Measurements from ENCODE around the gene BABAM2. TPM values are rescaled to one million over a fixed set of nuclear protein-coding genes. Genes with fewer than 3 reads are reported as not detected.

The BABAM2 gene
- total RNA-seq, 4 donors from 2014 or later, result 57.2 to 72.2 (median 67.5) TPM

- in situ Hi-C loops (cut with MboI; ENCODE audit: low sequenced_read_pairs in 4 of 4), result no loop called here
- TF ChIP-seq CTCF (IDR thresholded peaks at IDR 0.05 in 4 of 5, conservative IDR thresholded peaks at IDR 0.05 in 1 of 5) (no peak), POLR2A (IDR thresholded peaks at IDR 0.05) (no peak)
- ATAC-seq, result no peak
These were observed 237.9 kb downstream of the BABAM2 start for GRCh38 chr2:28128281-28128950.

GRCh38 chr2:28129955-28130695 is 239.6 kb downstream of the BABAM2 start:
- H3K4me3 ChIP-seq, result no peak overlapping the region
- H3K9me3 ChIP-seq, result no peaks in the 10 kb centered on the region
- no peak for TF ChIP-seq POLR2A (IDR thresholded peaks at IDR 0.05)
- TF ChIP-seq CTCF (IDR thresholded peaks at IDR 0.05 in 4 of 5, conservative IDR thresholded peaks at IDR 0.05 in 1 of 5), result no peak
- no peak for DNase-seq
- intact Hi-C loops (cut with DNase I; ENCODE audit: low total_unique reads) (no loop called here), in situ Hi-C loops (cut with MboI; ENCODE audit: low sequenced_read_pairs in 4 of 4) (no loop called here)
- peaks cover 11 to 16% of the 10 kb centered on the region in 2 donors for H3K4me1 ChIP-seq
- H3K27me3 ChIP-seq, result no peaks in the 10 kb centered on the region
- no peaks in the 10 kb centered on the region for H3K36me3 ChIP-seq
- ATAC-seq, result no peak
- H3K27ac ChIP-seq, result no peak overlapping the region

More at GRCh38 chr2:28128281-28128950, 237.9 kb downstream of the BABAM2 start:
- H3K27ac ChIP-seq, result no peak overlapping the region
- intact Hi-C loops (cut with DNase I; ENCODE audit: low total_unique reads), result no loop called here
- H3K4me1 ChIP-seq, result peaks cover 2 to 3% of the 10 kb centered on the region in 2 donors
- H3K27me3 ChIP-seq, result no peaks in the 10 kb centered on the region
- no peak for DNase-seq
- no peaks in the 10 kb centered on the region for H3K9me3 ChIP-seq
- no peaks in the 10 kb centered on the region for H3K36me3 ChIP-seq
- no peak overlapping the region for H3K4me3 ChIP-seq

- peaks cover 31 to 36% of the 10 kb centered on the region in 2 donors for H3K4me1 ChIP-seq
- peak overlapping the region in 1 of 4 donors; percentile 41 for H3K27ac ChIP-seq
- no peaks in the 10 kb centered on the region for H3K36me3 ChIP-seq
- no peaks in the 10 kb centered on the region for H3K27me3 ChIP-seq
- TF ChIP-seq POLR2A (IDR thresholded peaks at IDR 0.05), result no peak
- TF ChIP-seq CTCF (IDR thresholded peaks at IDR 0.05 in 4 of 5, conservative IDR thresholded peaks at IDR 0.05 in 1 of 5), result no peak
- DNase-seq (peak in 1 of 2 donors; percentile 12), ATAC-seq (peak in 1 of 2 donors; percentile 31)
- in situ Hi-C loops (cut with MboI; ENCODE audit: low sequenced_read_pairs in 4 of 4) (no loop called here), intact Hi-C loops (cut with DNase I; ENCODE audit: low total_unique reads) (no loop called here)
- H3K9me3 ChIP-seq, result no peaks in the 10 kb centered on the region
- H3K4me3 ChIP-seq, result no peak overlapping the region
These were observed 243.2 kb downstream of the BABAM2 start for GRCh38 chr2:28133778-28134177.

- DNase-seq, result no peak
- TF ChIP-seq CTCF (IDR thresholded peaks at IDR 0.05 in 4 of 5, conservative IDR thresholded peaks at IDR 0.05 in 1 of 5), result no peak
- no peak for TF ChIP-seq POLR2A (IDR thresholded peaks at IDR 0.05)
- intact Hi-C loops (cut with DNase I; ENCODE audit: low total_unique reads), result no loop called here
These were observed 243.8 kb downstream of the BABAM2 start for GRCh38 chr2:28134262-28134812.

More at GRCh38 chr2:28134262-28134812, 243.8 kb downstream of the BABAM2 start:
- peak; percentile 3 to 36 for ATAC-seq
- Histone ChIP-seq H3K27me3 (no peaks in the 10 kb centered on the region), H3K4me1 (peaks cover 31 to 36% of the 10 kb centered on the region in 2 donors), H3K36me3 (no peaks in the 10 kb centered on the region), H3K9me3 (no peaks in the 10 kb centered on the region), H3K4me3 (no peak overlapping the region), H3K27ac (peak overlapping the region in 1 of 4 donors; percentile 17)
- in situ Hi-C loops (cut with MboI; ENCODE audit: low sequenced_read_pairs in 4 of 4), result no loop called here

Data from gastrocnemius medialis (tissue), 4 donors.